T-helper 1 cell treated with Interleukin-12 subunit alpha and Interleukin-12 subunit beta and Interleukin-4 antibody, amounts not matched to agents 30 ng/mL and 1 ng/mL, for 36 hours (primary cell): Measurements from ENCODE around the gene GOLGA3. TPM values are rescaled to one million over a fixed set of nuclear protein-coding genes. Genes with fewer than 3 reads are reported as not detected.

Experiments used
- intact Hi-C: fragments of 100-400 bp; cut with micrococcal nuclease; formaldehyde crosslinking; loops from one replicate; pipeline ENCODE4 v1.15.1; 2024
- total RNA-seq: library from RNA; stranded (reverse); gene quantifications from 2 replicates; pipeline ENCODE4 v1.2.3, GENCODE V29; 2022

Gene GOLGA3
- total RNA-seq, 1 donor from 2014 or later, result 69.8 TPM

DNA sequence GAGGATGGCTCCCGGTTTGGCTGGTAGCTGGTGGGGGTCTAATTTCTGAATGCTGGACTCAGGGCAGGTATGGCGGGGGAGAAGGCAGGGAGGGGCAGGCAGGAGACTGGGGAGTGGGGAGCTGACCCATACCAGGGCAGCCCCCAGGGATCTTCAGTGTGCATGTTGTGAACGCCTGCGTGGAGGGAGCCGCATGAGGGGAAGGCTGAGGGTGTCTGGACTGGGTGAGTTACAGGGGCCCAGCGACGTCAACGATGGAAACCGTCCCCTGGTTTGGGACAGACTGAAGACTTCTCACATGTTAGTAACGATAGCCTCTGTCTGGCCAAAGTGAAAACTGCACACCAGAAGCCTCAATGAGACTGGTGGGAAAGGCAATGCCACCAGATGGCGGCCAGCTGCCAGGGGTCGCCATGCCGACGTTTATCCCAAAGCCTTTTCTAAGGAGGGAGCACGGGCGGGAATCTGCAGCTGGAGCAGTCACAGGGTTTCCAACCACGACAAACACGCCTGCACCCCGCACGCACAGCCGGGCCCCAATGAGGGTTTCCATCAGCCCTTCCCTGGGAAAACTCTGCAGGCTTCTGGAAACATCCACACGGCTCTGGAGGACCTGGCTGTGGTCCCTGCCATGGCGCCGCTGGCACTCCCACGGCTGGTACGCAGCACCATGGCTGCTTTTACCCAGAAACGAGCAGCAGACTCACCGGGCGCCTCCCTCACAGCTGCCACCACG, 104.0 kb downstream of the GOLGA3 start:
- intact Hi-C loops, result no loop called here

DNA sequence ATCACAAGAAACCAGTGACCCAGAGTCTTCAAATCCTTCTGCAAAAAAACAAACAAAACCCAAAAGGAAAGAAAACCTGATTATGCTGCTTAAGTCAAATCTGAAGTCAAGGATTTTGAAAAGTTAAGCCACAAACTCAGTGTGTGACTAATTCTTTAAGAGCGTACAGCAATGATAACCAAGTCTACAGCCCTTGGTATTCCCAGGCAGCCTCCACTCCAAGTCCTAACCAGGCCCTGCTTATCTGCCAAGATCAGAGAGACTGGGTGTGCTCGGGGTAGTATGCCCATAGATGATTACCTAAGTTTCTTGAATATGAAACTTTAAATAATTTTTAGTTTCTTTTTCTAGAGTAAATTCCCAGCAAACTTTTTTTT, 104.9 kb downstream of the GOLGA3 start:
- intact Hi-C loops, result no loop called here

DNA sequence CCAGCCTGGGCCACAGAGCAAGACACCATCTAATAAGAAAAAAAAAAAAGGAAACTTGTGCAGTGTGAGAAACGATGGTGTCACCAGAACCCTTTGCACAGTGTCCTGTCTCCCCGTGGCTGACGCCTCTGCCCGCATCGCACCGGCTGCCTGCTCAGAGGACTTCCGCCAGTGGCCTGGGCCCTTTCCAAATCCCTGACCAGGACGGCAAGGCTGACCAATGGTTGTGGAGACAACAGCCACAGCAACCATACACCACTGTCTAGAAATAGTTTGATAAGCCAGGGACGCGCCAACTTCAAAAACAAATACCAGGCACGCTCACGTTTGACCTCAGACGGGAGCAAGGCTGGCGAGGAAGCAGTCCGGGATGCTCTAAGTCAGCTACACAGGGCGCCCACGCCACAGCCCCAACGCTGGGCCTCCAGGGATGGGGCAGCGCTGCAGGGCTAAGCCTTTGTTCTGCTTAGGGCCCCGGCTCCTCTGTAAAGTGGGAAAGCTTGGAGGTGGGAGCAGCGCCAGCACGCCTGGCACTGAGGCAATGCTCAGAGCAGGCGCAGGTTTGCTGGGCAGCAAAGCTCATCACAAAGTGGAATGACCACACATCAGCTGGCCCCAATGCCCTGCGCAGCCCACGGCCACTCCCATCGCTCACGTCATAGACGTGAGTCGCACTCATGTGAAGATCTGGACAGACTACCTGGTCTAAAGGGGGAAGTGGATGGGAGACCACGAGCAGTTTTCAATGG, 105.5 kb downstream of the GOLGA3 start:
- intact Hi-C loops, result no loop called here

DNA sequence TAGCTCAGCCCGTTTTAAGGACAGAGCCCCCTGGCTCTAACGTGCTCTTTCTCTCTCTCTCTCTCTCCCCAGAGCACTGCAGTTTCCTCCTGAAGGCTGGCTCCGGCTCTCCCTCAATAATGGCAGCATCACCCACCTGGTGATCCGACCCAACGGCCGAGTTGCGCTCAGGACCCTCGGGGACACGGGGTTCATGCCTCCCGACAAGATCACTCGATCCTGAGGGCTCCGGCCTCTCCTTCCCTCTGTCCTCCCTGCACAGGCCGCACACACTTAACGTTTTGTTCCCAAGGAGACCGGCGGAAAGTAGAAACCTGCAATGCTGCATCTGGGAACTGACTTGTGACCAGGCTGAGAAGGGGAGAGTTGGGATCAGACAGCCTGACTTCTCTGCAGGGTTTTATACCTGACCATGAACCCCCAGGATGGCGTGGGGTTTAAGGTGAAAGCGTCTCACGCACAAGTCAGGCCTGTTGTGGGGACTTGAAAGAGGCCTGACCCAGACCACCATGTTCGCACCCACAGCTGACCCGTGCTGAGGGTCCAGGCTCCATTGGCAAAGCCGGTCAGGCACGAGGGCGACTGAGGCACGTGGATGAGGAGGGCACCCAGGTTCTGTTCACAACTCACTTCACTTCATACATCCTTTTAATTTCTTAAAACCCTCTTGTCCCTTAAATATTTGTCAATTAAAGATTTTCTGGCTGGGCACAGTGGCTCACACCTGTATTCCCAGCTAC, 107.9 kb downstream of the GOLGA3 start:
- intact Hi-C loops, result no loop called here

DNA sequence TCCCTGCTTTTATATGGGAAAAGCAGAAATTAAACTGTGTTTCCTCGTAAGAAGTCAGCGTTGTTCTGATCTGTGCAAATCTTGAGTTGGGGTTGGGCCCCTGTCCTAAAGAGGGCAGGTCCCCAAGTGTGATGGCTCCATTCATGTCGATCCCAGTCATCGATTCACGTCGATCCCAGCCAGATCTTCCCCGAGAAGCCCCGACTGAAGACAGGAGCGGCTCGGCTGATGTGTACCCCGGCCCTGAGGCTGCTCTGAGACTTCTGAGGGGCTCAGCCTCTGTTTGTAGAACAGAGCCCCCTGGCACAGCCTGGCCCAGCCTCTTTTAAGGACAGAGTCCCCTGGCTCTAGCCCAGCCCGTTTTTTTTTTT, 108.7 kb downstream of the GOLGA3 start:
- intact Hi-C loops, result no loop called here

DNA sequence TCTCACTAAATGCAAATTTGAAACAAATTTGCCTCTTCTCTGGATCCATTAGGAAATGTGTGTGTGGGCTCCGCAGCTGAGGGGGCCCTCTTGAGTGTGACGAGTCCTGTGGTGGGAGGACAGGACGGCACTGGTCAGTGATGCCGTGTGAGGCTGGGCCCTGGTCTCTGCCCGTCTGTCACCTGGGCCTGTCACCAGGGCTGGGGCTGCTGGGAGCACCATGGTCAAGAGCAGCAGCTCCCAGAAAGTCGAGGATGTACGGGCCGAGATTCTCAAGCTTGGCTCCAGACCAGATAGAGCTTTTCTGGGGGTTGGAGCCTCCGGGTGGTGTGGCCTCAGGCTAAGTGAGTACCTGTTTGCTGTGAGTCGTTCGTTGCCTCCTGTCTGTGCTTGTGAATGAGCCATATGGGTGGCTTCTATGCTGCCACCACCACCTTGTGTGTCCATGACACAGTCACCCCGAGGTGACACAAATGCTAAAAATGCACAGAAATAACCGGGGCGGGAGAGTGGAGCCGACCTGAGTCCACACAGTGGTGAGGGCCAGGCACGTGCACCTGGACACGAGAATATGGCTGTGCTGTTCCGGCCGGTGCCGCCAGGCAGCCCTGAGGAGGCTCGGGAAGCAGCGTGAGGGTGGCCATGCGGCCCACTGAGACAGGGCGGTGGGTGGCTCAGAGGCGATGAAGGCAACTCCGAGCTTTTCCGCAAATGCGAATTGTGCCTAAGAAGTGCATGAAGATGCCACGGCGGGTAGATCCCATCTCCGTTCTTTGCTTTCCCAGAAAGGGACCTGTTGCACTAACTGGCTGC, 109.3 kb downstream of the GOLGA3 start:
- intact Hi-C loops, result no loop called here

Other genes with a start within 250 kb of the GOLGA3 start
- gene LRCOL1, start 218.3 kb downstream of the GOLGA3 start, total RNA-seq, result not detected in 2 replicates
- gene P2RX2, start 210.1 kb downstream of the GOLGA3 start, total RNA-seq, result not detected in 2 replicates
- gene POLE, start 141.5 kb downstream of the GOLGA3 start, total RNA-seq, result 123 and 124 TPM in 2 replicates
- 22.0 and 22.1 TPM in 2 replicates for gene PXMP2, start 141.3 kb downstream of the GOLGA3 start, total RNA-seq
- gene PGAM5, start 118.0 kb downstream of the GOLGA3 start, total RNA-seq, result 57.0 and 59.0 TPM in 2 replicates
- gene ANKLE2, start 67.0 kb downstream of the GOLGA3 start, total RNA-seq, result 103 and 105 TPM in 2 replicates
- 94.7 and 98.4 TPM in 2 replicates for gene CHFR, start 58.7 kb upstream of the GOLGA3 start, total RNA-seq
- gene ZNF605, start 127.4 kb upstream of the GOLGA3 start, total RNA-seq, result 8.7 and 11.2 TPM in 2 replicates
- gene ZNF26, start 157.5 kb upstream of the GOLGA3 start, total RNA-seq, result 18.5 and 19.0 TPM in 2 replicates
- 22.6 and 23.5 TPM in 2 replicates for gene ZNF84, start 208.6 kb upstream of the GOLGA3 start, total RNA-seq